H54 (cell line): ENCODE results near the gene SPZ1.
"Not testable (repeated sequence)": the region's sequence is repeated elsewhere in the genome, so short reads cannot be mapped to it uniquely, and the experiment has no call there.

ENCODE experiments used
- DNase-seq: peaks from one replicate; pipeline ENCODE4 v3.0.0; 2011; ENCODE audit warnings: low spot score, mixed read lengths; ENCODE audit not compliant: insufficient read length
- FAIRE-seq: peaks from 3 replicates; lab custom pipeline; 2011; peaks lifted over from hg19 to GRCh38; lab: Jason Lieb, UNC
- POLR2A ChIP-seq: IDR thresholded peaks from 2 replicates; pipeline ENCODE4 v1.6.1; 2011; ENCODE audit warnings: low read depth, mild to moderate bottlenecking, low read length

The SPZ1 gene

DNA sequence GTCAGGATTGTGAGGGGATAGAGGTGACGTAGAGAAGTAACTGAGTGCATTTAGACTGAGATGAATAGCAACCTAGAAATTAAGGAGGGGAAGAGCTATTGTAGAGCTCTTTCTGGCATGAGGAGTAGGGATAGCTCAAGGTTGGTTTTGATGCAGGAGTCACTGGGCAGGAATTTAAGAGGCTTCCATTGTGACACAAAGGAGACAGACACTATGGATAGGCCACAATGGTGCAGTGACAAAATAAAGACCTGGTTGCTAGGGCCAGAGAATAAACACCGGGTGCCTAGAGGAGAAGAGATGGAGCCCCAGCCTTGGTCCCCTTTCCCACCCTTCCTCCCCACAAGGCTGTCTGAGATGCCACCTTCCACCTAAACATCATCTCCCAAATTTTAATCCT, at the start of gene SPZ1:
Gene SPZ1, plus strand, starts transcription at position 301 of the 400 bp plus-strand sequence. CDS start 214 bp downstream, outside the sequence.
- FAIRE-seq (no peak), DNase-seq (no peak)
- TF ChIP-seq POLR2A: no peak

DNA sequence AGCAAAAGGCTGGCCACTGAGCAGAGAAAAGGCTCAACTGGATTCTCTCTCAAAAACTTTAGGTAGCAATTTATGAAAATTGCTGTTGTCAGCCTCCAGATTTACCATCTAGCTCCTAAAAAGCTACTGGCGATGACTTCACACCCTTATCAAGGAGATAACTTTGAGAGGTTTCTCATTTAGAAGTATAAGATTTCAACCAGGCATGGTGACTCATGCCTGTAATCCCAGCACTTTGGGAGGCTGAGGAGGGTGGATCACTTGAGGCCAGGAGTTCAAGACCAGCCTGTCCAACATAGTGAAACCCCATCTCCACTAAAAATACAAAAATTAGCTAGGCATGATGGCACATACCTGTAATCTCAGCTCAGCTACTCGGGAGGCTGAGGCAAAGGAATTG, 49.3 kb upstream of the SPZ1 start:
- DNase-seq, FAIRE-seq: not testable (repeated sequence)

GRCh38 chr5:80275347-80275746, 44.5 kb upstream of the SPZ1 start:
- FAIRE-seq: no peak
- no peak for TF ChIP-seq POLR2A
- DNase-seq: no peak

- FAIRE-seq (no peak), DNase-seq (no peak)
- TF ChIP-seq POLR2A: no peak
Measured at GRCh38 chr5:80276186-80276585, 43.6 kb upstream of the SPZ1 start.

DNA sequence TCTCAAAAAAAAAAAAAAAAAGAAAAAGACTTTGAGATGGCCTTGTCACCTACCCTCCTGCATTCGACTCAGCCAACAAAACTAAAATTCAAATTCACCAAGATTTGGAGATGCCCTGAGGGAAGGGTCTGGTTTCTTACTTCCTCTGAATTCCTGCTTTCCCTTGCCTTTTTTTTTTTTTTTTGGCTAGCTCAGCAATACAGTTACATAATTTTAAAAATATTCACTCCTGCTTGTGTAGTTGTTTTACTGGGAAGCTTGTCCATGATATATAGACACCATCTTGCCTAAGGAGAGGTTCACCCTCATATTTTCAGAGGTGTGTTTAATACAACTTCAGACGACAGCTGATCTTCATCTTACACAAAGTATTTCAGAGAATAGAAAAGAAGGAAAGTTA, 42.6 kb upstream of the SPZ1 start:
- no peak for FAIRE-seq
- TF ChIP-seq POLR2A: no peak
- no peak for DNase-seq

DNA sequence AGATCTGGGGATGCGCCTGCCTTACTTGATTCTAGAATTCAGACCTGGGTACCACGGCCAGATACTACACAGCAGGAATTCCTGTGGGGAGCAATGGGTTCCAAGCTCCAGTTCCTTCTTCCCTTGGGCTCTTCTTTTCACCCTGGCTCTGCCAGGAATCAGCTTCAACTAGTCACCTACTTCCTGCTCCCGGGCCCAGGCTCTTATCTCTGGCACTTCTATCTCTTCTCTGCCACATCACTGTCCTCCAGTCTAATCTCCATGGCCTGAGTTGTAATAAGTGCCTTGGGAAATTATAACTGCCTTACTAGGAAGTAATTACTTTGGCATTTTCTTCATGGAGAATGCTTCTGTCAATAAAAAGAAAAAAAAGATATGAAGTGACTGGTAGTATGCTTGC, 37.7 kb upstream of the SPZ1 start:
- FAIRE-seq: no peak
- no peak for TF ChIP-seq POLR2A
- DNase-seq: no peak

DNA sequence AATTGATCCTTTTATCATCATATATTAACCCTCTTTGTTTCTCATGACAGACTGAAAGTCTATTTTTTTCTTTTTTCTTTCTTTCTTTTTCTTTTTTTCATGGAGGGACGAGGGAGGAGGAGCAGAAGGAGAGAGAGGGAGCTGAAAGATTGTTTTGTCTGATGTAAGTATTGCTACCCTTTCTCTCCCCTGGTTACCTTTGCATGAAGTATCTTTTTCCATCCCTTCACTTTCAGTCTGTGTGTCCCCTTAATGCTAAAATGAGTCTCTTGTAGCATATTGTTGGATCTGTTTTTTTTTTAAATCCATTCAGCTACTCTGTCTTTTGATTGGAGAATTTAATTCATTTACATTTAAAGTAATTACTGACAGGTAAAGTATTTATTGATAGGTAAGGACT, 36.4 kb upstream of the SPZ1 start:
- FAIRE-seq (no peak), DNase-seq (no peak)
- no peak for TF ChIP-seq POLR2A

- no peak for DNase-seq
- no peak for FAIRE-seq
- no peak for TF ChIP-seq POLR2A
Measured at GRCh38 chr5:80284720-80285119, 35.1 kb upstream of the SPZ1 start.

GRCh38 chr5:80288177-80288576, 31.6 kb upstream of the SPZ1 start:
- FAIRE-seq: no peak
- TF ChIP-seq POLR2A: no peak
- DNase-seq: no peak

- DNase-seq (no peak), FAIRE-seq (no peak)
- TF ChIP-seq POLR2A: no peak
Measured at GRCh38 chr5:80289320-80289719, 30.5 kb upstream of the SPZ1 start.

DNA sequence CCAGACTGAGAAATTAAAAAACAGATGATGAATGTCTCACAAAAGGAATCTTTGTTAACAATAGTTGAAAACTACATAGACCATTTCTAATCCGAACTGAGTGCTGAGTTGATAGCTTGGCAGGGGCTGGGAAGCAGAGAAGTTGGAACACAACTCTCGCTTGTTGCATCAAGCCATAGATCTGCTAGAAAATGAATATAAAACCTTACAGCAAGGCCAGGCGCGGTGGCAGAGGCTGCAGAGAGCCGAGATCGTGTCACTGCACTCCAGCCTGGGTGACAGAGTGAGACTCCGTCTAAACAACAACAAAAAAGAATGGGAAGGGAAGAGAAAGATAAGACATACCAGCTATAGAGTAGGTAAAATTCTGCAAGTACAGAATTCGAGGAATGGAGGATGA, 28.0 kb upstream of the SPZ1 start:
- DNase-seq (no peak), FAIRE-seq (no peak)
- no peak for TF ChIP-seq POLR2A

GRCh38 chr5:80296121-80296520, 23.7 kb upstream of the SPZ1 start:
- FAIRE-seq (no peak), DNase-seq (no peak)
- no peak for TF ChIP-seq POLR2A

DNA sequence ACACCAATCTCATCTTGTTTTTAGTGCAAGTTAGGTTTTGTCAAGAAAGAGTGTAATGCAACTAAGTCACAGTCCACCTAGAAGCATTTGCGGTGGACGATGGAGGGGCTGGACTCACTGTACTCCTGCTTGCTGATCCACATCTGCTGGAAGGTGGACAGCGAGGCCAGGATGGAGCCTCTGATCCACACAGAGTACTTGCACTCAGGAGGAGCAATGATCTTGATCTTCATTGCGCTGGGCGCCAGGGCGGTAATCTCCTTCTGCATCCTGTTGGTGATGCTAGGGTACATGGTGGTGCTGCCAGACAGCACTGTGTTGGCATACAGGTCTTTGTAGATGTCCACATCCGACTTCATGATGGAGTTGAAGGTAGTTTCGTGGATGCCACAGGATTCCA, 20.2 kb upstream of the SPZ1 start:
- FAIRE-seq: no peak
- no peak for DNase-seq
- TF ChIP-seq POLR2A: no peak

DNA sequence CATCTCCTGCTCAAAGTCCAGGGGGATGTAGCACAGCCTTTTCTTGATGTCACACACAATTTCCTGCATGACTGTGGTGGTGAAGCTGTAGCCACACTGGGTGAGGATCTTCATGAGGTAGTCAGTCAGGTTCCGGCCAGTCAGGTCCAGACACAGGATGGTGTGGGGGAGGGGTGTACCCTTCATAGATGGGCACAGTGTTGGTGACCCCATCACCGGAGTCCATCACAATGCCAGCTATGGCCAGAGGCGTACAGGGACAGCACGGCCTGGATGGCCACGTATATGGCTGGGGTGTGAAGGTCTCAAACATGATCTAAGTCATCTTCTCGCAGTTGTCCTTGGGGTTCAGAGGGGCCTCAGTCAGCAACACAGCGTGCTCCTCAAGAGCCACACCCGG, 19.7 kb upstream of the SPZ1 start:
- TF ChIP-seq POLR2A: no peak
- FAIRE-seq (no peak), DNase-seq (no peak)

DNA sequence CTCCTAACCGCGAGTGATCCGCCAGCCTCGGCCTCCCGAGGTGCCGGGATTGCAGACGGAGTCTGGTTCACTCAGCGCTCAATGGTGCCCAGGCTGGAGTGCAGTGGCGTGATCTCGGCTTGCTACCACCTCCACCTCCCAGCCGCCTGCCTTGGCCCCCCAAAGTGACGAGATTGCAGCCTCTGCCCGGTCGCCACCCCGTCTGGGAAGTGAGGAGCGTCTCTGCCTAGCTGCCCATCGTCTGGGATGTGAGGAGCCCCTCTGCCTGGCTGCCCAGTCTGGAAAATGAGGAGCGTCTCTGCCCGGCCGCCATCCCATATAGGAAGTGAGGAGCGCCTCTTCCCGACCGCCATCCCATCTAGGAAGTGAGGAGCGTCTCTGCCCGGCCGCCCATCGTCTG, 19.0 kb upstream of the SPZ1 start:
- not testable (repeated sequence) for DNase-seq, FAIRE-seq

DNA sequence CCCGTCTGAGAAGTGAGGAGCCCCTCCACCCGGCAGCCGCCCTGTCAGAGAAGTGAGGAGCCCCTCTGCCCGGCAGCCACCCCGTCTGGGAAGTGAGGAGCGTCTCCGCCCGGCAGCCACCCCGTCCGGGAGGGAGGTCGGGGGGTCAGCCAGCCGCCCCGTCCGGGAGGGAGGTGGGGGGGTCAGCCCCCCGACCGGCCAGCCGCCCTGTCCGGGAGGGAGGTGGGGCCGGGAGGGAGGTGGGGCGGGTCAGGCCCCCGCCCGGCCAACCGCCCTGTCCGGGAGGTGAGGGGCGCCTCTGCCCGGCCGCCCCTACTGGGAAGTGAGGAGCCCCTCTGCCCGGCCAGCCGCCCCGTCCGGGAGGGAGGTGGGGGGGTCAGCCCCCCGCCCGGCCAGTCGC, 18.5 kb upstream of the SPZ1 start:
- FAIRE-seq, DNase-seq: not testable (repeated sequence)
